Omental fat pad (tissue), 4 donors: ENCODE data around the gene DHRSX. TPM values are rescaled to one million over a fixed set of nuclear protein-coding genes. Genes with fewer than 3 reads are reported as not detected.
"Not testable (repeated sequence)": the region's sequence is repeated elsewhere in the genome, so short reads cannot be mapped to it uniquely, and the experiment has no call there.

Experiments
- ATAC-seq: fragments of 150-250 bp; one replicate; pipeline ENCODE4 v1.9.1; 2016; ENCODE audit warnings: mild to moderate bottlenecking, moderate library complexity; ENCODE audit not compliant: low FRiP score
- DNase-seq: peaks from one replicate; pipeline ENCODE4 v3.0.0-alpha.2; 2019; ENCODE audit warnings: low spot score
- CTCF ChIP-seq, 3 donors: fragments of 450-650 bp; IDR thresholded peaks; one replicate each; pipeline ENCODE4 v1.5.1; 2016 to 2017; ENCODE audit warnings: antibody characterized with exemption in 3 of 3, mild to moderate bottlenecking in 3 of 3, moderate library complexity in 2 of 3
- total RNA-seq, 4 donors: library from RNA; depleted of rRNA; stranded (reverse); fragments of >200 nt; gene quantifications; one replicate each; pipeline ENCODE4 v1.1.0, GENCODE V29; 2016

DHRSX gene
- total RNA-seq, 4 donors from 2014 or later, result 18.6 to 34.2 (median 21.4) TPM

- ATAC-seq (no peak), DNase-seq (no peak)
- no peak for TF ChIP-seq CTCF (IDR thresholded peaks at IDR 0.05)
These were observed 185.3 kb downstream of the DHRSX start for GRCh38 chrX:2315434-2315833.

- ATAC-seq, result no peak
- no peak for TF ChIP-seq CTCF (IDR thresholded peaks at IDR 0.05)
- DNase-seq, result no peak
These were observed 185.9 kb downstream of the DHRSX start for GRCh38 chrX:2314831-2315365.

GRCh38 chrX:2313864-2314640, 186.7 kb downstream of the DHRSX start:
- no peak for ATAC-seq
- no peak for DNase-seq
- TF ChIP-seq CTCF (IDR thresholded peaks at IDR 0.05), result no peak

- not testable (repeated sequence) for ATAC-seq, DNase-seq
These were observed 188.7 kb downstream of the DHRSX start for GRCh38 chrX:2312061-2312591.

GRCh38 chrX:2311501-2311900, 189.3 kb downstream of the DHRSX start:
- DNase-seq (no peak), ATAC-seq (no peak)
- TF ChIP-seq CTCF (IDR thresholded peaks at IDR 0.05), result no peak

- no peak for ATAC-seq
- TF ChIP-seq CTCF (IDR thresholded peaks at IDR 0.05), result no peak
- no peak for DNase-seq
These were observed 198.9 kb downstream of the DHRSX start for GRCh38 chrX:2301901-2302300.

- no peak for TF ChIP-seq CTCF (IDR thresholded peaks at IDR 0.05)
- DNase-seq (no peak), ATAC-seq (no peak)
These were observed 200.9 kb downstream of the DHRSX start for GRCh38 chrX:2299871-2300270.
